B cell (primary cell): ENCODE results near the gene SUSD2. TPM values are rescaled to one million over a fixed set of nuclear protein-coding genes. Genes with fewer than 3 reads are reported as not detected.

Source experiments
- ATAC-seq: fragments of 200-7000 bp; cut with Tn5 transposase; one replicate; pipeline ENCODE4 v1.10.0; 2021; ENCODE audit warnings: low read depth, mild to moderate bottlenecking, moderate number of reproducible peaks, moderate library complexity
- CTCF ChIA-PET: fragments of 350-600 bp; sonication (Branson Sonifier 250); formaldehyde crosslinking; loops from one replicate; lab custom pipeline; 2021; ENCODE audit warnings: antibody characterized with exemption, inconsistent platforms; lab: Charles Lee
- POLR2A ChIA-PET: fragments of 350-600 bp; sonication (Branson Sonifier 250); formaldehyde crosslinking; loops from one replicate; lab custom pipeline; 2021; ENCODE audit warnings: antibody characterized with exemption; lab: Charles Lee
- DNase-seq: peaks from one replicate; pipeline ENCODE4 v3.0.0; 2013
- H2AFZ ChIP-seq: 2 replicates; pipeline ENCODE4 v1.6.1; 2012; ENCODE audit warnings: mild to moderate bottlenecking, low read depth, low read length; ENCODE audit not compliant: insufficient read depth, poor library complexity, severe bottlenecking
- H3K27ac ChIP-seq, 2 donors: 1 replicate in 1 of 2; 2 replicates in 1 of 2; pipeline ENCODE4 v1.5.1; 2012 to 2013; ENCODE audit warnings: low read length in 2 of 2, mild to moderate bottlenecking in 2 of 2, moderate library complexity in 1 of 2
- H3K27me3 ChIP-seq, 4 experiments: fragments of 200-600 bp in 1 of 4; sonication (generic) in 1 of 4; replicated peaks in 1 of 4; 1 replicate in 2 of 4; 2 replicates in 2 of 4; pipeline versions ENCODE4 v1.6.1 to v1.7.0; 2013 to 2016; ENCODE audit warnings: low read length in 3 of 4, mild to moderate bottlenecking in 2 of 4, mixed read lengths in 1 of 4, moderate library complexity in 1 of 4; ENCODE audit not compliant: insufficient read depth in 4 of 4, control insufficient read depth in 3 of 4; ENCODE audit errors: control extremely low read depth in 1 of 4
- H3K36me3 ChIP-seq, 2 experiments: replicated peaks in 1 of 2; 1 replicate in 1 of 2; 2 replicates in 1 of 2; pipeline versions ENCODE4 v1.6.1 to v1.7.1; 2013; ENCODE audit warnings: low read length in 1 of 2; ENCODE audit not compliant: insufficient read depth in 2 of 2, control insufficient read depth in 1 of 2; ENCODE audit errors: control extremely low read depth in 1 of 2, extremely low read depth in 1 of 2
- H3K4me1 ChIP-seq, 2 donors: fragments of 200-600 bp in 1 of 2; sonication (generic) in 1 of 2; 1 replicate in 1 of 2; 2 replicates in 1 of 2; pipeline versions ENCODE4 v1.5.1 to v1.6.1; 2013 to 2017; ENCODE audit warnings: low read length in 2 of 2; ENCODE audit not compliant: control insufficient read depth in 2 of 2, insufficient read depth in 2 of 2
- H3K4me2 ChIP-seq: replicated peaks from 2 replicates; pipeline ENCODE3; 2012; ENCODE audit warnings: mild to moderate bottlenecking, low read depth, low read length; ENCODE audit not compliant: poor library complexity, severe bottlenecking
- H3K4me3 ChIP-seq, 5 experiments: fragments of 200-600 bp in 1 of 5; sonication (generic) in 1 of 5; 1 replicate in 3 of 5; 2 replicates in 2 of 5; pipeline versions ENCODE4 v1.5.1 to v1.7.0; 2011 to 2016; ENCODE audit warnings: low read length in 4 of 5, mild to moderate bottlenecking in 4 of 5, low read depth in 2 of 5, control low read depth in 1 of 5, moderate library complexity in 1 of 5; ENCODE audit not compliant: insufficient read depth in 1 of 5; ENCODE audit errors: control extremely low read depth in 1 of 5, extremely low read depth in 1 of 5
- H3K79me2 ChIP-seq: fragments of 200-600 bp; sonication (generic); one replicate; pipeline ENCODE4 v1.6.0; 2016; ENCODE audit warnings: low read length; ENCODE audit not compliant: control insufficient read depth, insufficient read depth
- H3K9ac ChIP-seq: fragments of 200-600 bp; sonication (generic); 2 replicates; pipeline ENCODE4 v1.6.1; 2017; ENCODE audit warnings: mild to moderate bottlenecking, low read length, moderate library complexity
- H3K9me3 ChIP-seq, 3 donors: one replicate each; pipeline versions ENCODE4 v1.6.1 to v1.7.1; 2013; ENCODE audit warnings: low read length in 2 of 3; ENCODE audit not compliant: control insufficient read depth in 2 of 3, insufficient read depth in 1 of 3; ENCODE audit errors: control extremely low read depth in 1 of 3
- H4K20me1 ChIP-seq: 2 replicates; pipeline ENCODE4 v1.6.0; 2012; ENCODE audit warnings: mild to moderate bottlenecking, low read length; ENCODE audit not compliant: insufficient read depth, control insufficient read depth, poor library complexity, severe bottlenecking
- H3K27ac Mint-ChIP-seq: one replicate; pipeline ENCODE4 v1.8.0; 2021; ENCODE audit warnings: mixed read lengths
- H3K27me3 Mint-ChIP-seq: one replicate; pipeline ENCODE4 v1.8.0; 2021; ENCODE audit warnings: mixed read lengths
- H3K4me1 Mint-ChIP-seq: one replicate; pipeline ENCODE4 v1.8.0; 2021; ENCODE audit warnings: mixed read lengths
- H3K4me3 Mint-ChIP-seq: one replicate; pipeline ENCODE4 v1.8.0; 2021; ENCODE audit warnings: mixed read lengths
- H3K9me3 Mint-ChIP-seq: one replicate; pipeline ENCODE4 v1.8.0; 2022; ENCODE audit warnings: mixed read lengths; ENCODE audit not compliant: insufficient read depth
- CTCF ChIP-seq: fragments of 200-600 bp; IDR thresholded peaks from one replicate; pipeline ENCODE4 v1.8.0; 2022; ENCODE audit warnings: antibody characterized with exemption, mild to moderate bottlenecking
- EZH2 ChIP-seq: IDR thresholded peaks from 2 replicates; pipeline ENCODE4 v1.6.1; 2012; ENCODE audit warnings: borderline replicate concordance, low read depth, mild to moderate bottlenecking, moderate library complexity, low read length; ENCODE audit not compliant: insufficient read depth, poor library complexity, severe bottlenecking
- WGBS: methylation state at CpG from one replicate; pipeline ENCODE4 v1.1.5; 2013; ENCODE audit warnings: missing lambda C conversion rate; ENCODE audit not compliant: insufficient coverage; 5-methylcytosine and 5-hydroxymethylcytosine counted together
- intact Hi-C: fragments of 100-400 bp; cut with micrococcal nuclease; formaldehyde crosslinking; loops from one replicate; pipeline ENCODE4 v1.10.0; 2022
- polyA plus RNA-seq: library from polyadenylated mRNA; depleted of rRNA; stranded (reverse); fragments of >200 nt; gene quantifications from 2 replicates; pipeline ENCODE4 v1.2.3, GENCODE V29; 2012
- total RNA-seq, 2 donors: library from RNA; stranded (reverse); fragments of 120-200 nt in 1 of 2; gene quantifications; 1 replicate in 1 of 2; 2 replicates in 1 of 2; pipeline versions ENCODE4 v1.2.3 to v1.2.4, GENCODE V29; 2013 to 2022

Gene SUSD2
- total and polyA plus RNA-seq, 2 donors (not counting 1 experiment from before 2014, with no cell fraction given) = 0.30 to 0.48 TPM

GRCh38 chr22:24145446-24146193 lies 35.7 kb upstream of the SUSD2 start:
- DNase-seq (no peak), ATAC-seq (no peak)
- H3K27me3 ChIP-seq = no peaks in the 10 kb centered on the region
- ChIA-PET POLR2A (no interaction called here), CTCF (interaction anchor here (0.7 to 7.7 kb wide), 2 partner anchors 10 to 13 kb away, joined by 5 to 48 read pairs; no protein-coding TSS in a partner anchor)
- TF ChIP-seq EZH2 (no peak), CTCF (no peak)
- H3K36me3 ChIP-seq = no peaks in the 10 kb centered on the region
- peak overlapping the region; percentile 26 to 72 for H3K27ac ChIP-seq
- intact Hi-C loops = no loop called here
- H3K9ac ChIP-seq = no peak overlapping the region
- peak overlapping the region; percentile 33 for H3K4me3 Mint-ChIP-seq
- peak overlapping the region; percentile 63 for H3K4me2 ChIP-seq
- no peaks in the 10 kb centered on the region for H3K27me3 Mint-ChIP-seq
- peak overlapping the region; percentile 86 for H3K27ac Mint-ChIP-seq
- WGBS = 98% methylated on average over 8 of the region's 9 CpGs
- H3K9me3 ChIP-seq = no peaks in the 10 kb centered on the region
- H4K20me1 ChIP-seq = peaks cover 4% of the 10 kb centered on the region
- H2AFZ ChIP-seq = no peak overlapping the region
- no peak overlapping the region for H3K4me3 ChIP-seq
- H3K9me3 Mint-ChIP-seq = no peaks in the 10 kb centered on the region
- peaks cover 16% of the 10 kb centered on the region for H3K79me2 ChIP-seq
- peaks cover 35 to 51% of the 10 kb centered on the region in 2 donors for H3K4me1 ChIP-seq
- H3K4me1 Mint-ChIP-seq = peaks cover 49% of the 10 kb centered on the region

GRCh38 chr22:24146194-24146616 lies 35.1 kb upstream of the SUSD2 start:
- ChIA-PET POLR2A (no interaction called here), CTCF (interaction anchor here (0.7 to 7.7 kb wide), 2 partner anchors 9 to 13 kb away, joined by 5 to 48 read pairs; no protein-coding TSS in a partner anchor)
- Histone ChIP-seq H4K20me1 (peaks cover under 1% of the 10 kb centered on the region), H3K27ac (peak overlapping the region; percentile 26 to 72), H3K27me3 (no peaks in the 10 kb centered on the region), H3K79me2 (peaks cover 12% of the 10 kb centered on the region), H2AFZ (peak overlapping the region; percentile 54), H3K4me1 (peaks cover 30 to 45% of the 10 kb centered on the region in 2 donors), H3K4me2 (peak overlapping the region; percentile 63), H3K9me3 (no peaks in the 10 kb centered on the region), H3K9ac (no peak overlapping the region), H3K36me3 (no peaks in the 10 kb centered on the region), H3K4me3 (peak overlapping the region in 1 of 5 experiments; percentile 19)
- intact Hi-C loops = no loop called here
- Mint-ChIP-seq H3K9me3 (no peaks in the 10 kb centered on the region), H3K4me1 (peaks cover 44% of the 10 kb centered on the region), H3K27ac (peak overlapping the region; percentile 69), H3K27me3 (no peaks in the 10 kb centered on the region), H3K4me3 (peak overlapping the region; percentile 33)
- WGBS = 9% methylated on average over 3 of the region's 4 CpGs
- peak; percentile 78 for ATAC-seq
- DNase-seq = peak; percentile 37
- TF ChIP-seq EZH2 = no peak
- TF ChIP-seq CTCF = no peak
